MCF 10A (cell line): ENCODE measurements around the gene ADGRG3. TPM values are rescaled to one million over a fixed set of nuclear protein-coding genes. Genes with fewer than 3 reads are reported as not detected.

Experiments used
- BruUV-seq: library from RNA; stranded (reverse); fragments of 400-500 nt; replicated peaks from 2 replicates; lab custom pipeline; 2021; lab: Mats Ljungman, UMichigan
- CTCF ChIA-PET: fragments of 300-600 bp; sonication (Branson Sonifier 250); formaldehyde crosslinking; extraction: SDS; loops from one replicate; lab custom pipeline; 2021; ENCODE audit warnings: antibody characterized with exemption, inconsistent platforms; lab: Yijun Ruan, JAX
- POLR2A ChIA-PET: fragments of 300-600, 350-650 bp; sonication (Branson Sonifier 250); formaldehyde crosslinking; extraction: SDS; loops from one replicate; lab custom pipeline; 2020; ENCODE audit warnings: antibody characterized with exemption, inconsistent platforms; lab: Yijun Ruan, JAX
- DNase-seq: peaks from one replicate; pipeline ENCODE4 v3.0.0-alpha.2; 2018; ENCODE audit not compliant: unreplicated experiment
- H3K27ac Mint-ChIP-seq: one replicate; pipeline ENCODE4 v1.8.0; 2022; ENCODE audit warnings: mild to moderate bottlenecking, low read depth, mixed read lengths; ENCODE audit not compliant: unreplicated experiment
- H3K27me3 Mint-ChIP-seq: one replicate; pipeline ENCODE4 v1.8.0; 2022; ENCODE audit warnings: mixed read lengths; ENCODE audit not compliant: insufficient read depth, unreplicated experiment
- H3K36me3 Mint-ChIP-seq: one replicate; pipeline ENCODE4 v1.8.0; 2022; ENCODE audit warnings: mild to moderate bottlenecking, moderate library complexity, mixed read lengths; ENCODE audit not compliant: insufficient read depth, unreplicated experiment
- H3K4me1 Mint-ChIP-seq: one replicate; pipeline ENCODE4 v1.8.0; 2022; ENCODE audit warnings: mixed read lengths; ENCODE audit not compliant: insufficient read depth, unreplicated experiment
- H3K4me3 Mint-ChIP-seq: one replicate; pipeline ENCODE4 v1.8.0; 2022; ENCODE audit warnings: mild to moderate bottlenecking, moderate library complexity, mixed read lengths; ENCODE audit not compliant: unreplicated experiment
- H3K9me3 Mint-ChIP-seq: one replicate; pipeline ENCODE4 v1.8.0; 2022; ENCODE audit warnings: mixed read lengths; ENCODE audit not compliant: unreplicated experiment
- intact Hi-C: fragments of 100-400 bp; cut with micrococcal nuclease; formaldehyde crosslinking; loops from 2 replicates; pipeline ENCODE4 v1.14.1; 2022
- total RNA-seq: library from RNA; stranded (reverse); gene quantifications from 2 replicates; pipeline ENCODE4 v1.2.3, GENCODE V29; 2022
- TF ChIP-seq, protein P1 (sequence below): fragments of 200-600 bp; IDR thresholded peaks from one replicate; pipeline ENCODE4 v1.8.0; 2022; ENCODE audit warnings: antibody characterized with exemption, mild to moderate bottlenecking; ENCODE audit not compliant: unreplicated experiment

The ADGRG3 gene
- total RNA-seq, 1 experiment from 2014 or later = not detected

DNA sequence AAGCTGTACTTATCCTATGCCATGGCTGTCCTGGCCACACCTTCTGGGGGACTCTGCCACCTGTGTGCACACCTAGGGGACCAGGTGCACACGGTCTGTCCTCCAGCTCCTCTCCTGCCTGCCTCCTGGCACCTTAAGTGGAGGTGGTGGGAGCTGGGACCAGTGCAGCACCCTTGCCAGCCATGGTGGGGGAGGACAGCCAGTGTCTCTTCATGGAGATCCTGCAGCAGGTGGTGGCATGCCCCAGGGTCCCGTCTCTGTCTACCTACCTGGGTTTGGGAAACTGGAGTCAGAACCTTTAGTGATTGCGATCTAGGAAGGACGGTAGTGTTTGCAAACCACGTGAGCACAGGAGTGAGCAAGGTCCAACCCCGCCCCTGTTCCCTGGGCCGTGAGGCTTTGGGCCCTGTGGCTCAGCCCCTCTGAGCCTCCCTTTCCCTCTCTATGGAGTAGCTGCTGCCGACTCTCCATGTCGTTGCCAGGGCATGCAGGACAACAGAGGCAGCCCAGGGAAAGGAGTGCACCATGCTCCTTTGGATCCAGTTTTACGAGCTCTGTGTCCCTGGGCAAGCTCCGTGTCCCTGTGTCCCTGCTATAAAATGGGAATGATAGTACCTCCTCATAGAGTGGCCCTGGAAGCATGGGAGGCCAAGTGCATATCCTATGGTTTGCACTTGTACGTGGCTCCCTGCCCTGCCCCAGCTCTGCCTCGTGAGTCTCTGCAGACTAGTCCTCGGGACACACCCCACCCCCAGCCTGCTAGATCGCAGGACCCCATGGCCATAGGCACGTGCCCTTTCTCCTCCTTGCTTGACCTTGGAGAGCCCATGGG, 32.6 kb upstream of the ADGRG3 start:
- Mint-ChIP-seq H3K36me3 (no peaks in the 10 kb centered on the region), H3K27ac (no peak overlapping the region), H3K27me3 (no peaks in the 10 kb centered on the region), H3K4me3 (no peak overlapping the region), H3K4me1 (peaks cover 13% of the 10 kb centered on the region), H3K9me3 (no peaks in the 10 kb centered on the region)
- TF ChIP-seq, protein P1, sequence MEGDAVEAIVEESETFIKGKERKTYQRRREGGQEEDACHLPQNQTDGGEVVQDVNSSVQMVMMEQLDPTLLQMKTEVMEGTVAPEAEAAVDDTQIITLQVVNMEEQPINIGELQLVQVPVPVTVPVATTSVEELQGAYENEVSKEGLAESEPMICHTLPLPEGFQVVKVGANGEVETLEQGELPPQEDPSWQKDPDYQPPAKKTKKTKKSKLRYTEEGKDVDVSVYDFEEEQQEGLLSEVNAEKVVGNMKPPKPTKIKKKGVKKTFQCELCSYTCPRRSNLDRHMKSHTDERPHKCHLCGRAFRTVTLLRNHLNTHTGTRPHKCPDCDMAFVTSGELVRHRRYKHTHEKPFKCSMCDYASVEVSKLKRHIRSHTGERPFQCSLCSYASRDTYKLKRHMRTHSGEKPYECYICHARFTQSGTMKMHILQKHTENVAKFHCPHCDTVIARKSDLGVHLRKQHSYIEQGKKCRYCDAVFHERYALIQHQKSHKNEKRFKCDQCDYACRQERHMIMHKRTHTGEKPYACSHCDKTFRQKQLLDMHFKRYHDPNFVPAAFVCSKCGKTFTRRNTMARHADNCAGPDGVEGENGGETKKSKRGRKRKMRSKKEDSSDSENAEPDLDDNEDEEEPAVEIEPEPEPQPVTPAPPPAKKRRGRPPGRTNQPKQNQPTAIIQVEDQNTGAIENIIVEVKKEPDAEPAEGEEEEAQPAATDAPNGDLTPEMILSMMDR = no peak
- ChIA-PET CTCF (interaction anchor here (0.6 to 9.3 kb wide), 5 partner anchors 12 to 59 kb away, joined by 3 to 99 read pairs (median 4); no protein-coding TSS in a partner anchor), POLR2A (interaction anchor here (0.8 kb wide), 1 partner anchor 12 kb away, joined by 5 read pairs; no protein-coding TSS in a partner anchor)
- no TSS peak for BruUV-seq
- intact Hi-C loops = no loop called here
- DNase-seq = no peak

DNA sequence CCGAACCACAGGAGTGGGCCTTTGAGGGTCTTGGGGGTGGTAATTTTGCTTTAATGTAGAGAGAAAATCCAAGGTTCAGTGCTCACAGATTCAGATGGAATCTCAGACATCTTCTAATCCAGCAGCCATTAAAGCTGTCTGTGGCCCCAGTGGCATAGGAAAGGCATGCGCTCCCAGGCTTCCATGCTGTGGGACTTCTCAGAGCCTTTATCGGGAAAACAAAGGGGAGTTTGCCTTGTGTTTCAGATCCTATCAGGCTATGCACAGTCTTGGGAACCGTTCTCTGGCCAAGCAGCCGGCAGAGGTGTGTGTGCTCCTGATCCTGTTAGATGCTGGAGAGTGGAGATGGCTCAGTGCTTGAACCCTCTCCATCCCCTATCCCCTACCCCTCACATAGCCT, 31.9 kb upstream of the ADGRG3 start:
- no peaks in the 10 kb centered on the region for H3K27me3 Mint-ChIP-seq
- intact Hi-C loops = no loop called here
- ChIA-PET CTCF (interaction anchor here (0.6 to 9.3 kb wide), 2 partner anchors 12 to 36 kb away, joined by 4 to 99 read pairs; no protein-coding TSS in a partner anchor), POLR2A (no interaction called here)
- no TSS peak for BruUV-seq
- TF ChIP-seq, protein P1 = no peak
- no peak overlapping the region for H3K4me3 Mint-ChIP-seq
- H3K36me3 Mint-ChIP-seq = no peaks in the 10 kb centered on the region
- H3K27ac Mint-ChIP-seq = no peak overlapping the region
- peaks cover 7% of the 10 kb centered on the region for H3K4me1 Mint-ChIP-seq
- H3K9me3 Mint-ChIP-seq = no peaks in the 10 kb centered on the region
- DNase-seq = no peak

DNA sequence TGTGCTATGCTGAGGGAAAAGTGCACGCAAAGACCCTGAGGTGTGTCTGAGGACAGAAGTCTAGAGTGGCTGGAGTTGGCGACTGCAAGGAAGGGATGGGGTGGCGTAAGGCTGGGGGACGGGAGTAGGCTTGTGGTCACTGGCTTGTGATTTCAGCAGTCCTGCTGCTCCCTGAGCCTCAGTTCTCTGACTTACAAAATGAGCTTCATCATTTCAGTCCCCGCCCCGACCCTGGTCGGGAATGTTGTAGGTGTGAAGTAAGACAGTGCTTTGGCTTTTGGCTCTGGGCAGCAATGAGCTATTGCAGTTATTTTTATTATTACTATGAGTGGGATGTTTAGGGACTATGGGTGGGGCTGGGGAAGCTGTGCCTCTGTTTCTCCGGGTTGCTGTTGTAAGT, 31.1 kb upstream of the ADGRG3 start:
- H3K36me3 Mint-ChIP-seq = no peaks in the 10 kb centered on the region
- CTCF ChIA-PET = interaction anchor here (0.8 to 9.3 kb wide), 6 partner anchors 9 to 61 kb away, joined by 3 to 99 read pairs (median 4); no protein-coding TSS in a partner anchor
- intact Hi-C loops = no loop called here
- no peak overlapping the region for H3K27ac Mint-ChIP-seq
- H3K4me3 Mint-ChIP-seq = no peak overlapping the region
- no peaks in the 10 kb centered on the region for H3K9me3 Mint-ChIP-seq
- DNase-seq = no peak
- TF ChIP-seq, protein P1 = no peak
- H3K4me1 Mint-ChIP-seq = peaks cover 6% of the 10 kb centered on the region
- POLR2A ChIA-PET = interaction anchor here (1.0 kb wide), 1 partner anchor 17 kb away, joined by 7 read pairs; no protein-coding TSS in a partner anchor
- BruUV-seq = no TSS peak
- no peaks in the 10 kb centered on the region for H3K27me3 Mint-ChIP-seq

DNA sequence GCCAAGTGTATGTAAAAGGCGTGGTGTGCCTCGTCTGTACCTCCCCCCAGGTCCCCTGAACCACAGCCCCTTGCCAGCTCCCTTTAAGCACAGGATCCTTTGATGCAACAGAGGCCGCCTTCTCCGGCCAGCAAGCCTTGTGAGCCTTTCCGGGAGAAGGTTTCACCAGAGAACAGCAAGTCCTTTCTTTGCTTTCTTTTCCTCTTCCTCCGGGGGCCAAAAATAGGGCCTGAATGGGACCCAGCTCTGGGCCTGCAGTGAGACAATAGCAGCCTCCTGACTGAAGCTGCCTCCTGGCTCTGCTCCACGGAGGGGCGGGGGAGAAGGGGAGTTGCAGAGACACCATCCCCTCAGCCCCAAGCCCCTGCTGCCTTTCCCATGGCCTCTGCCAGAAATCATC, 30.7 kb upstream of the ADGRG3 start:
- Mint-ChIP-seq H3K9me3 (no peaks in the 10 kb centered on the region), H3K36me3 (no peaks in the 10 kb centered on the region), H3K27ac (no peak overlapping the region), H3K4me3 (no peak overlapping the region), H3K27me3 (no peaks in the 10 kb centered on the region), H3K4me1 (peaks cover 6% of the 10 kb centered on the region)
- DNase-seq = no peak
- ChIA-PET CTCF (interaction anchor here (0.8 to 9.3 kb wide), 7 partner anchors 10 to 62 kb away, joined by 3 to 99 read pairs (median 5); no protein-coding TSS in a partner anchor), POLR2A (interaction anchor here (1.0 kb wide), 2 partner anchors 17 to 98 kb away, joined by 4 to 7 read pairs; partner anchors contain the start of gene KATNB1)
- BruUV-seq = no TSS peak
- intact Hi-C loops = no loop called here
- TF ChIP-seq, protein P1 = no peak
